Measurements from ENCODE around the gene CCT2. TPM values are rescaled to one million over a fixed set of nuclear protein-coding genes. Genes with fewer than 3 reads are reported as not detected.

Gene CCT2
- total RNA-seq, 1 experiment from 2014 or later: 270 TPM

GRCh38 chr12:69649529-69649928 is 64.3 kb downstream of the CCT2 start:
- ATAC-seq: no peak
- Histone ChIP-seq H3K4me3 (ENCODE audit: low read depth in 2 of 2, low read length in 2 of 2) (no peak overlapping the region), H3K4me1 (ENCODE audit: control insufficient read depth, insufficient read depth, low read length) (no peaks in the 10 kb centered on the region), H3K27me3 (ENCODE audit: control insufficient read depth, insufficient read depth, low read length) (no peaks in the 10 kb centered on the region; the same call in 1 of the 2 replicates), H3K9me3 (ENCODE audit: control insufficient read depth, insufficient read depth, low read depth, low read length) (no peaks in the 10 kb centered on the region), H3K36me3 (ENCODE audit: control insufficient read depth, insufficient read depth, low read length) (no peaks in the 10 kb centered on the region), H3K27ac (ENCODE audit: low read length) (no peak overlapping the region)
- no peak for TF ChIP-seq REST (IDR thresholded peaks at IDR 0.05; ENCODE audit: insufficient read depth in 1 of 2, low read depth in 2 of 2, low read length in 1 of 2)
- no peak for TF ChIP-seq POLR2AphosphoS5 (IDR thresholded peaks at IDR 0.05; ENCODE audit: low read depth, low read length)
- peak; percentile 56 for TF ChIP-seq CTCF (IDR thresholded peaks at IDR 0.05)
- TF ChIP-seq SIN3A (IDR thresholded peaks at IDR 0.05; ENCODE audit: borderline replicate concordance, insufficient read depth, low read depth, low read length): no peak
- intact Hi-C loops (cut with micrococcal nuclease; ENCODE audit: unreplicated experiment): no loop called here
- CTCF ChIA-PET: no interaction called here
- no TSS peak for BruUV-seq (replicated peaks)
- in situ Hi-C loops (cut with HindIII; ENCODE audit: low pct_unique_long_range_greater_than_20kb, low sequenced_read_pairs): no loop called here
- DNase-seq (ENCODE audit: low read depth, low spot score): no peak
- POLR2A ChIA-PET: no interaction called here

Small RNA genes lying within 50 kb of the gene (microRNA-seq; reads per million reads assigned to microRNA genes)
- gene MIR3913-1 (ENCODE audit: unreplicated experiment): not detected
- not detected for gene MIR3913-2 (ENCODE audit: unreplicated experiment)

Other genes starting within 250 kb of the CCT2 start
- gene LYZ, start 237.1 kb upstream of the CCT2 start, total RNA-seq (2021; ENCODE audit: unreplicated experiment): 1.1 TPM
- 20.9 TPM for gene YEATS4, start 225.7 kb upstream of the CCT2 start, total RNA-seq (2021; ENCODE audit: unreplicated experiment)
- gene FRS2, start 115.1 kb upstream of the CCT2 start, total RNA-seq (2021; ENCODE audit: unreplicated experiment): 26.6 TPM
- not detected for gene LRRC10, start 25.4 kb downstream of the CCT2 start, total RNA-seq (2021; ENCODE audit: unreplicated experiment)
- gene BEST3, start 113.8 kb downstream of the CCT2 start, total RNA-seq (2021; ENCODE audit: unreplicated experiment): 0.67 TPM
- 22.9 TPM for gene RAB3IP, start 153.4 kb downstream of the CCT2 start, total RNA-seq (2021; ENCODE audit: unreplicated experiment)
- not detected for gene MYRFL, start 239.8 kb downstream of the CCT2 start, total RNA-seq (2021; ENCODE audit: unreplicated experiment)